ENCODE data around the gene LPCAT1.
"Not testable (repeated sequence)": the region's sequence is repeated elsewhere in the genome, so short reads cannot be mapped to it uniquely, and the experiment has no call there.

Gene LPCAT1

DNA sequence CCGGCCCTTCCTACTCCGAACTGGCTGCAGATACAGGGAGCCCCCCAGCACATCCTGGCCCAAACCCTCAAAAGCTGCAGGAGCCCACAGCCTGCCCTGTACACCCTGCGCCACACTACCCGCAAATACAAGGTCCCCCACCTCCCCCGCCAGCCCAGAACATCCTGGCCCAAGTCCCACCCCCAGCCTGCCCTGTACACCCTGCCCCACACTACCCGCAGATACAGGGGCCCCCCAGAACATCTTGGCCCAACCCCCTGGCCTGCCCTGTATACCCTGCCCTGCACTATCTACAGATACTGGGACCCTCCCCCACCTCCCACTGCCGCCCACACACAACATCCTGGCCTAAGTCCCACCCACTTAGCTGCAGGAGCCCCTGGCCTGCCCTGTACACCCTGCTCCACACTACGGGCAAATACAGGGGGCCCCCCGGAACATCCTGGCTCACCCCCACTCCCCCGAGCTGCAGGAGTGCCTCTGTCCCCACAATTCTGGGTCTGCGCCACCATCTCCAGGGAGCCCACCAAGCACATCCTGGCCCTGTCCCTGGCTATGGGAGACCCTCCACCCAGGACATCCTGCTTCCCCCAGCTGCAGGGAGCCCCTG lies 8.3 kb downstream of the LPCAT1 start:
- H3K9ac ChIP-seq (ENCODE audit: insufficient read length, low read depth): peak overlapping the region; percentile 64
- no peaks in the 10 kb centered on the region for H3K27me3 ChIP-seq (ENCODE audit: insufficient read depth, insufficient read length)
- peaks cover 79% of the 10 kb centered on the region for H3K36me3 ChIP-seq (ENCODE audit: insufficient read depth, insufficient read length, low read length)
- no peak for TF ChIP-seq SUZ12 (IDR thresholded peaks at IDR 0.05; ENCODE audit: extremely low read depth, insufficient read depth, insufficient read length)
- no peak for TF ChIP-seq ZNF274 (IDR thresholded peaks at IDR 0.05; ENCODE audit: low read depth, low read length)
- TF ChIP-seq YY1 (IDR thresholded peaks at IDR 0.05; ENCODE audit: insufficient read depth, insufficient read length): no peak
- no peak overlapping the region for H3K4me3 ChIP-seq (ENCODE audit: insufficient read length, low read depth)
- peaks cover 49% of the 10 kb centered on the region for H3K4me1 ChIP-seq (ENCODE audit: insufficient read depth, insufficient read length)
- no peaks in the 10 kb centered on the region for H3K9me3 ChIP-seq (ENCODE audit: insufficient read depth, low read length)
- DNase-seq (ENCODE audit: low read depth, low spot score): no peak

- H3K4me1 ChIP-seq (ENCODE audit: insufficient read depth, insufficient read length): peaks cover 49% of the 10 kb centered on the region
- H3K9ac ChIP-seq (ENCODE audit: insufficient read length, low read depth): peak overlapping the region; percentile 74
Observed at GRCh38 chr5:1514819-1515310, 8.9 kb downstream of the LPCAT1 start.

GRCh38 chr5:1514027-1514818 lies 9.5 kb downstream of the LPCAT1 start:
- Histone ChIP-seq H3K36me3 (ENCODE audit: insufficient read depth, insufficient read length, low read length) (peaks cover 77% of the 10 kb centered on the region), H3K9ac (ENCODE audit: insufficient read length, low read depth) (peak overlapping the region; percentile 74), H3K4me1 (ENCODE audit: insufficient read depth, insufficient read length) (peaks cover 46% of the 10 kb centered on the region), H3K9me3 (ENCODE audit: insufficient read depth, low read length) (no peaks in the 10 kb centered on the region), H3K4me3 (ENCODE audit: insufficient read length, low read depth) (peak overlapping the region; percentile 8), H3K27me3 (ENCODE audit: insufficient read depth, insufficient read length) (no peaks in the 10 kb centered on the region)
- DNase-seq (ENCODE audit: low read depth, low spot score): no peak
- TF ChIP-seq ZNF274 (IDR thresholded peaks at IDR 0.05; ENCODE audit: low read depth, low read length): no peak
- no peak for TF ChIP-seq SUZ12 (IDR thresholded peaks at IDR 0.05; ENCODE audit: extremely low read depth, insufficient read depth, insufficient read length)
- TF ChIP-seq YY1 (IDR thresholded peaks at IDR 0.05; ENCODE audit: insufficient read depth, insufficient read length): no peak

More at GRCh38 chr5:1514819-1515310, 8.9 kb downstream of the LPCAT1 start:
- not testable (repeated sequence) for H3K27me3 ChIP-seq (ENCODE audit: insufficient read depth, insufficient read length); H3K9me3 ChIP-seq (ENCODE audit: insufficient read depth, low read length); H3K4me3 ChIP-seq (ENCODE audit: insufficient read length, low read depth)
- peak; percentile 75 for DNase-seq (ENCODE audit: low read depth, low spot score)
- peaks cover 78% of the 10 kb centered on the region for H3K36me3 ChIP-seq (ENCODE audit: insufficient read depth, insufficient read length, low read length)

GRCh38 chr5:1513326-1514026 lies 10.3 kb downstream of the LPCAT1 start:
- peak overlapping the region; percentile 74 for H3K9ac ChIP-seq (ENCODE audit: insufficient read length, low read depth)
- TF ChIP-seq YY1 (IDR thresholded peaks at IDR 0.05; ENCODE audit: insufficient read depth, insufficient read length) (no peak), ZNF274 (IDR thresholded peaks at IDR 0.05; ENCODE audit: low read depth, low read length) (no peak), SUZ12 (IDR thresholded peaks at IDR 0.05; ENCODE audit: extremely low read depth, insufficient read depth, insufficient read length) (no peak)
- H3K36me3 ChIP-seq (ENCODE audit: insufficient read depth, insufficient read length, low read length): peaks cover 76% of the 10 kb centered on the region

GRCh38 chr5:1512541-1513291 lies 11.0 kb downstream of the LPCAT1 start:
- H3K4me1 ChIP-seq (ENCODE audit: insufficient read depth, insufficient read length): peaks cover 42% of the 10 kb centered on the region
- H3K9ac ChIP-seq (ENCODE audit: insufficient read length, low read depth): peak overlapping the region; percentile 21
- no peak overlapping the region for H3K4me3 ChIP-seq (ENCODE audit: insufficient read length, low read depth)
- no peaks in the 10 kb centered on the region for H3K9me3 ChIP-seq (ENCODE audit: insufficient read depth, low read length)
- DNase-seq (ENCODE audit: low read depth, low spot score): no peak
- peaks cover 76% of the 10 kb centered on the region for H3K36me3 ChIP-seq (ENCODE audit: insufficient read depth, insufficient read length, low read length)
- TF ChIP-seq YY1 (IDR thresholded peaks at IDR 0.05; ENCODE audit: insufficient read depth, insufficient read length) (no peak), ZNF274 (IDR thresholded peaks at IDR 0.05; ENCODE audit: low read depth, low read length) (no peak)
- no peaks in the 10 kb centered on the region for H3K27me3 ChIP-seq (ENCODE audit: insufficient read depth, insufficient read length)

More at GRCh38 chr5:1513326-1514026, 10.3 kb downstream of the LPCAT1 start:
- no peak overlapping the region for H3K4me3 ChIP-seq (ENCODE audit: insufficient read length, low read depth)
- H3K4me1 ChIP-seq (ENCODE audit: insufficient read depth, insufficient read length): peaks cover 44% of the 10 kb centered on the region
- DNase-seq (ENCODE audit: low read depth, low spot score): no peak
- H3K9me3 ChIP-seq (ENCODE audit: insufficient read depth, low read length): no peaks in the 10 kb centered on the region
- H3K27me3 ChIP-seq (ENCODE audit: insufficient read depth, insufficient read length): no peaks in the 10 kb centered on the region

- DNase-seq (ENCODE audit: low read depth, low spot score): no peak
- Histone ChIP-seq H3K4me3 (ENCODE audit: insufficient read length, low read depth) (no peak overlapping the region), H3K27me3 (ENCODE audit: insufficient read depth, insufficient read length) (no peaks in the 10 kb centered on the region), H3K36me3 (ENCODE audit: insufficient read depth, insufficient read length, low read length) (peaks cover 76% of the 10 kb centered on the region), H3K9ac (ENCODE audit: insufficient read length, low read depth) (no peak overlapping the region), H3K4me1 (ENCODE audit: insufficient read depth, insufficient read length) (peaks cover 39% of the 10 kb centered on the region), H3K9me3 (ENCODE audit: insufficient read depth, low read length) (no peaks in the 10 kb centered on the region)
- TF ChIP-seq YY1 (IDR thresholded peaks at IDR 0.05; ENCODE audit: insufficient read depth, insufficient read length) (no peak), SUZ12 (IDR thresholded peaks at IDR 0.05; ENCODE audit: extremely low read depth, insufficient read depth, insufficient read length) (no peak), ZNF274 (IDR thresholded peaks at IDR 0.05; ENCODE audit: low read depth, low read length) (no peak)
Observed at GRCh38 chr5:1511651-1512540, 11.9 kb downstream of the LPCAT1 start.
